GM21786 (cell line): ENCODE results near the gene DUSP6.

Source experiments
- ATAC-seq: cut with Tn5 transposase; IDR thresholded peaks from one replicate; pipeline ENCODE4 v1.9.1; 2021; ENCODE audit not compliant: unreplicated experiment

The DUSP6 gene

DNA sequence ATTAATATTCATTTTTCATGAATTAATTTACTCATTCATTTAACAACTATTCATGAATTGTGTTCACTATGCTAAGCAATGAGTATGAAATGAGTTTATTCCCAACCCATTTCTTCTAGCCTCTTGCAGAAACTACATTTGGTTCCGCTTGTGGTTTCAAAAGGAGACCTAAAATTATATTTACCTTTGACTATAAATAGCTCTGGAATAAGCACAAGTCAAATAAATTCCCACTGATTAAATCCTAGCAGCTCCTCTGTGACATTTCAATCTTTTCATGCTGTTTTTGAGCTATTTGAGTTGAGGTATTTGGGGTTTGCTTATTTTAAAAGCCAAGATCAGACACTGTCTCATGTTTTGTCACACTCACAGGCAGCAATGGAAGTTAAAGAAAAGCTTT, 46.9 kb downstream of the DUSP6 start:
- no peak for ATAC-seq

DNA sequence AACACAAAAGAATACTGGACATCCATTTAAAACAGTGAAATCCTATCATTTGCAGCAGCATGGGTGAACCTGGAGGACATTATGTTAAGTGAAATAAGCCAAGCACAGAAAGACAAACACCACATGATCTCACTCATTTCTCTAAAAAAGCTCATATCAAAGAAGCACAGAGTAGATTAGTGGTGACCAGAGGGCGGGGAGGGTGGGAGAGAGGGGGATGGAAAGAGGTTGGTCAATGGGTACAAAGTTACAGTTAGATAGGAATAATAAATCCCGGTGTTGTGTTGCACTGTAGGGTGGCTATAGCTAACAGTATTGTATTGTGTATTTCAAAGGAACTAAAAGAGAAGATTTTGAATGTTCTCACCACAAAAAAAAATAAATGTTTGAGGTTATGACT, 52.4 kb downstream of the DUSP6 start:
- no peak for ATAC-seq

DNA sequence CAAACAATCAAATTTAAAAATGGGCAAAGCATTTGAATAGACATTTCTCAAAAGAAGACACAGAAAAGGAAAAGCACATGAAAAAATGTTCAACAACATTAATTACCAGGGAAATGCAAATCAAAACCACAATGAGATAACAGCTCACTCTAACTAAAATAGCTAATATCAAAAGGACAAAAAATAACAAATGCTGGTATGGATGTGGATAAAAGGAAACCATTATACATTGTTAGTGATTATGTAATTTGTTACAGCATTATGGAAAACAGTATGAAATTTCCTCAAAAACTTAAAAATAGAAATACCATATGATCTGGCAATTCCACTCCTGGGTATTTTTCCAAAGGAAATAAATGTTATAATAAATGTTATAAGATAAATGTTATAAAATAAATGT, 52.9 kb downstream of the DUSP6 start:
- ATAC-seq: no peak
